Mammary epithelial cell (primary cell): ENCODE data around the gene GALE.

ENCODE experiments used
- CTCF ChIP-seq, 2 donors: IDR thresholded peaks in 1 of 2; conservative IDR thresholded peaks in 1 of 2; 2 replicates each; pipeline ENCODE4 v1.5.1; 2011 to 2012; ENCODE audit warnings: inconsistent platforms in 2 of 2, low read length in 2 of 2, mild to moderate bottlenecking in 2 of 2, control low read depth in 1 of 2, low read depth in 1 of 2; ENCODE audit not compliant: insufficient read depth in 1 of 2; ENCODE audit errors: extremely low read depth in 1 of 2
- EZH2 ChIP-seq: IDR thresholded peaks from 2 replicates; pipeline ENCODE4 v1.6.1; 2012; ENCODE audit warnings: low read length, inconsistent platforms, borderline replicate concordance

GRCh38 chr1:23824711-23825075 lies 24.1 kb upstream of the GALE start:
- TF ChIP-seq CTCF (conservative IDR thresholded peaks at IDR 0.05 in 1 of 2, IDR thresholded peaks at IDR 0.05 in 1 of 2; ENCODE audit: extremely low read depth in 1 of 2, insufficient read depth in 1 of 2, low read depth in 1 of 2, low read length in 2 of 2) (no peak), EZH2 (no peak)
